ENCODE results near the gene OGT.

- TF ChIP-seq, protein P1, sequence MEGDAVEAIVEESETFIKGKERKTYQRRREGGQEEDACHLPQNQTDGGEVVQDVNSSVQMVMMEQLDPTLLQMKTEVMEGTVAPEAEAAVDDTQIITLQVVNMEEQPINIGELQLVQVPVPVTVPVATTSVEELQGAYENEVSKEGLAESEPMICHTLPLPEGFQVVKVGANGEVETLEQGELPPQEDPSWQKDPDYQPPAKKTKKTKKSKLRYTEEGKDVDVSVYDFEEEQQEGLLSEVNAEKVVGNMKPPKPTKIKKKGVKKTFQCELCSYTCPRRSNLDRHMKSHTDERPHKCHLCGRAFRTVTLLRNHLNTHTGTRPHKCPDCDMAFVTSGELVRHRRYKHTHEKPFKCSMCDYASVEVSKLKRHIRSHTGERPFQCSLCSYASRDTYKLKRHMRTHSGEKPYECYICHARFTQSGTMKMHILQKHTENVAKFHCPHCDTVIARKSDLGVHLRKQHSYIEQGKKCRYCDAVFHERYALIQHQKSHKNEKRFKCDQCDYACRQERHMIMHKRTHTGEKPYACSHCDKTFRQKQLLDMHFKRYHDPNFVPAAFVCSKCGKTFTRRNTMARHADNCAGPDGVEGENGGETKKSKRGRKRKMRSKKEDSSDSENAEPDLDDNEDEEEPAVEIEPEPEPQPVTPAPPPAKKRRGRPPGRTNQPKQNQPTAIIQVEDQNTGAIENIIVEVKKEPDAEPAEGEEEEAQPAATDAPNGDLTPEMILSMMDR (IDR thresholded peaks at IDR 0.05), result no peak
- no peak for TF ChIP-seq EP300 (IDR thresholded peaks at IDR 0.05)
Measured at GRCh38 chrX:71547339-71547738, 14.4 kb downstream of the OGT start.

All from tibial nerve (tissue), 4 donors.